Endothelial cell of umbilical vein (primary cell): ENCODE data around the gene CDC42. TPM values are rescaled to one million over a fixed set of nuclear protein-coding genes. Genes with fewer than 3 reads are reported as not detected.
A peak's percentile ranks its signal among the peaks of the same experiment; 100 is the strongest.

ENCODE experiments used
- BruUV-seq: library from RNA; stranded (reverse); fragments of 400-500 nt; replicated peaks from 2 replicates; lab custom pipeline; 2021; lab: Mats Ljungman, UMichigan
- CTCF ChIA-PET: fragments of 300-600, 350-600 bp; sonication (Branson Sonifier 250); formaldehyde crosslinking; loops from one replicate; lab custom pipeline; 2021; ENCODE audit warnings: antibody characterized with exemption, inconsistent platforms; lab: Charles Lee
- POLR2A ChIA-PET: fragments of 300-600, 350-600 bp; sonication (Branson Sonifier 250); formaldehyde crosslinking; loops from one replicate; lab custom pipeline; 2021; ENCODE audit warnings: antibody characterized with exemption, inconsistent platforms; lab: Charles Lee
- DNase-seq: peaks from one replicate; pipeline ENCODE4 v3.0.0-alpha.2; 2011; ENCODE audit warnings: low read depth, low spot score
- FAIRE-seq: peaks from 2 replicates; lab custom pipeline; 2011; peaks lifted over from hg19 to GRCh38; lab: Jason Lieb, UNC
- H2AFZ ChIP-seq: 2 replicates; pipeline ENCODE4 v1.6.0; 2012; ENCODE audit warnings: low read depth, low read length, control low read depth, inconsistent platforms
- H3K27ac ChIP-seq: 2 replicates; pipeline ENCODE4 v1.5.1; 2011; ENCODE audit warnings: low read depth, mild to moderate bottlenecking, control low read depth, low read length, moderate library complexity; ENCODE audit not compliant: insufficient read depth
- H3K27me3 ChIP-seq, 2 experiments: 2 replicates each; pipeline versions ENCODE4 v1.6.0 to v1.6.1; 2011; ENCODE audit warnings: low read length in 2 of 2, mixed read lengths in 1 of 2; ENCODE audit not compliant: control insufficient read depth in 2 of 2, insufficient read depth in 2 of 2
- H3K36me3 ChIP-seq, 2 experiments: 2 replicates in 1 of 2; 3 replicates in 1 of 2; pipeline ENCODE4 v1.5.1; 2011; ENCODE audit warnings: low read length in 2 of 2, mild to moderate bottlenecking in 1 of 2, moderate library complexity in 1 of 2; ENCODE audit not compliant: control insufficient read depth in 2 of 2, insufficient read depth in 2 of 2; ENCODE audit errors: extremely low read depth in 1 of 2
- H3K4me1 ChIP-seq: 3 replicates; pipeline ENCODE4 v1.5.1; 2011; ENCODE audit warnings: mild to moderate bottlenecking, low read length; ENCODE audit not compliant: control insufficient read depth, insufficient read depth; ENCODE audit errors: extremely low read depth
- H3K4me2 ChIP-seq: 2 replicates; pipeline ENCODE4 v1.6.1; 2011; ENCODE audit warnings: low read length, control low read depth, mixed read lengths; ENCODE audit not compliant: insufficient read depth
- H3K4me3 ChIP-seq, 3 experiments: fragments of 200-600 bp in 1 of 3; sonication (generic), shearing (Covaris generic) in 1 of 3; replicated peaks in 1 of 3; 2 replicates each; pipeline ENCODE4 v1.5.1; 2011 to 2016; ENCODE audit warnings: control low read depth in 3 of 3, low read length in 3 of 3, mild to moderate bottlenecking in 2 of 3, inconsistent platforms in 1 of 3, low read depth in 1 of 3, moderate library complexity in 1 of 3; ENCODE audit not compliant: insufficient read depth in 1 of 3
- H3K79me2 ChIP-seq: 2 replicates; pipeline ENCODE4 v1.6.0; 2012; ENCODE audit warnings: low read length, inconsistent platforms; ENCODE audit not compliant: control insufficient read depth, insufficient read depth
- H3K9ac ChIP-seq: replicated peaks from 2 replicates; pipeline ENCODE3; 2011; ENCODE audit warnings: low read length, control low read depth; ENCODE audit not compliant: insufficient read depth; ENCODE audit errors: extremely low read depth
- H3K9me1 ChIP-seq: replicated peaks from 3 replicates; pipeline ENCODE4 v1.6.0; 2011; ENCODE audit warnings: mild to moderate bottlenecking, low read length; ENCODE audit not compliant: control insufficient read depth, insufficient read depth; ENCODE audit errors: extremely low read depth
- H3K9me3 ChIP-seq: replicated peaks from 2 replicates; pipeline ENCODE4 v1.5.1; 2012; ENCODE audit warnings: low read length, inconsistent platforms; ENCODE audit not compliant: control insufficient read depth, insufficient read depth
- H4K20me1 ChIP-seq: replicated peaks from 2 replicates; pipeline ENCODE3; 2011; ENCODE audit warnings: mild to moderate bottlenecking, low read length; ENCODE audit not compliant: control insufficient read depth, insufficient read depth; ENCODE audit errors: extremely low read depth
- GATA2 ChIP-seq: IDR thresholded peaks from 2 replicates; pipeline ENCODE4 v1.7.0; 2011; ENCODE audit warnings: low read depth, mild to moderate bottlenecking, moderate library complexity, mixed read lengths, low read length; ENCODE audit not compliant: insufficient read length, insufficient read depth
- JUN ChIP-seq: IDR thresholded peaks from 2 replicates; pipeline ENCODE4 v1.6.1; 2011; ENCODE audit warnings: borderline replicate concordance, low read depth; ENCODE audit not compliant: insufficient read length, insufficient read depth
- MYC ChIP-seq: IDR thresholded peaks from one replicate; pipeline ENCODE4 v1.6.1; 2011; ENCODE audit warnings: mild to moderate bottlenecking, low read depth, low read length
- POLR2AphosphoS5 ChIP-seq: IDR thresholded peaks from 2 replicates; pipeline ENCODE4 v1.6.1; 2012; ENCODE audit warnings: low read depth, mild to moderate bottlenecking, control low read depth, low read length, moderate library complexity; ENCODE audit not compliant: insufficient read depth
- dilution Hi-C: fragments of 300-500 bp; cut with MboI; formaldehyde crosslinking; loops from one replicate; pipeline ENCODE4 v1.15.0; 2019; ENCODE audit warnings: low sequenced_read_pairs; ENCODE audit not compliant: extremely low pct_ligation_motif_present
- intact Hi-C: fragments of 100-400 bp; cut with micrococcal nuclease; formaldehyde crosslinking; loops from one replicate; pipeline ENCODE4 v1.10.0; 2022
- polyA plus RNA-seq, 4 experiments: library from polyadenylated mRNA; depleted of rRNA in 3 of 4; stranded (reverse) in 3 of 4; unstranded in 1 of 4; fragments of >200 nt; gene quantifications; 2 replicates each; pipeline versions ENCODE4 v1.2.1 to v1.2.3, GENCODE V29; 2011 to 2012; ENCODE audit warnings: missing spikeins in 1 of 4
- total RNA-seq: library from RNA; stranded (reverse); gene quantifications from 2 replicates; pipeline ENCODE4 v1.2.3, GENCODE V29; 2021
- TF ChIP-seq, protein P1 (sequence below), 2 donors: IDR thresholded peaks; 1 replicate in 1 of 2; 2 replicates in 1 of 2; pipeline ENCODE4 v1.5.1; 2011; ENCODE audit warnings: low read length in 2 of 2, mild to moderate bottlenecking in 2 of 2, moderate library complexity in 2 of 2, control low read depth in 1 of 2, inconsistent platforms in 1 of 2, low read depth in 1 of 2; ENCODE audit not compliant: insufficient read depth in 1 of 2; ENCODE audit errors: extremely low read depth in 1 of 2
- TF ChIP-seq, protein P2 (sequence below): IDR thresholded peaks from 2 replicates; pipeline ENCODE4 v1.6.1; 2011; ENCODE audit not compliant: insufficient read depth, insufficient read length

CDC42 gene
- total and polyA plus RNA-seq, 2 donors (not counting 3 experiments of a cell fraction or from before 2014, with no cell fraction given): 199 to 381 TPM

DNA sequence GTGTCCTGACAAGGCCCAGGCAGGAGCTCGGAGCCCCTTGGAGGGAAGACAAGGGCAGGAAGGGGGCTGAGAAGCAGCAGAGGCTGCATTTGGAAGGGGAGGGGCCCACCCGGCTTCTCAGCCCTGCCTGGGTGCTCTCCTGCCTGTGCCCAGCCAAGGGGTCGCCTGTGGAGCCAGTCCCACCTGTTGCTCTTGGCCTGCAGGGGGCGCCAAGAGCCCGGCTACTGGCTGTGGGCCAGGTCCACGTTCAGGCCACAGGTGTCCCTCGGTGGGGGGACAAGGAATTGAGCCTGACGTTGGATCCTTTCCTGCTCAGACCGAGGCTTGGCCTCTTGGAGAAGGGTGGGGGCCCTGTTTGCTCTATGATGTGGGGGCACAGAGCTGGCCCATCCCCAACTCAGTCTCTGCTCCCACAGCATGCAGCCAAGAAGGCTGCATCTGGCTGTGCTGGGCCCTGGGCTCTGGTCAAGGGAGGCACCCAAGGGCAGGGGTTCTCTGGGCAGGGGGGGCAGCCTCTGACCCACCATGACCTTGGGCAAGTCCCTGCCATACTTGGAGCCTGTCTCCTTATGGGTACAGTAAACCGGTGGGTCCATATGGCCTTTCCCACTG, 79.5 kb downstream of the CDC42 start:
- no peaks in the 10 kb centered on the region for H4K20me1 ChIP-seq
- H3K4me1 ChIP-seq: peaks cover 13% of the 10 kb centered on the region
- H3K79me2 ChIP-seq: no peaks in the 10 kb centered on the region
- dilution Hi-C loops (no loop called here), intact Hi-C loops (loop anchor here (1.0 to 2.0 kb wide), 3 partner anchors 27 to 284 kb away; no protein-coding TSS in a partner anchor)
- H3K9ac ChIP-seq: no peak overlapping the region
- H3K27me3 ChIP-seq: no peaks in the 10 kb centered on the region
- no peaks in the 10 kb centered on the region for H3K9me3 ChIP-seq
- H2AFZ ChIP-seq: no peak overlapping the region
- ChIA-PET POLR2A (no interaction called here), CTCF (interaction anchor here (0.8 to 5.2 kb wide), 22 partner anchors 9 to 509 kb away, joined by 3 to 54 read pairs (median 4); partner anchors contain the start of gene WNT4)
- DNase-seq: peak; percentile 37
- H3K4me2 ChIP-seq: no peak overlapping the region
- H3K9me1 ChIP-seq: no peaks in the 10 kb centered on the region
- no peaks in the 10 kb centered on the region for H3K36me3 ChIP-seq
- TF ChIP-seq, protein P1, sequence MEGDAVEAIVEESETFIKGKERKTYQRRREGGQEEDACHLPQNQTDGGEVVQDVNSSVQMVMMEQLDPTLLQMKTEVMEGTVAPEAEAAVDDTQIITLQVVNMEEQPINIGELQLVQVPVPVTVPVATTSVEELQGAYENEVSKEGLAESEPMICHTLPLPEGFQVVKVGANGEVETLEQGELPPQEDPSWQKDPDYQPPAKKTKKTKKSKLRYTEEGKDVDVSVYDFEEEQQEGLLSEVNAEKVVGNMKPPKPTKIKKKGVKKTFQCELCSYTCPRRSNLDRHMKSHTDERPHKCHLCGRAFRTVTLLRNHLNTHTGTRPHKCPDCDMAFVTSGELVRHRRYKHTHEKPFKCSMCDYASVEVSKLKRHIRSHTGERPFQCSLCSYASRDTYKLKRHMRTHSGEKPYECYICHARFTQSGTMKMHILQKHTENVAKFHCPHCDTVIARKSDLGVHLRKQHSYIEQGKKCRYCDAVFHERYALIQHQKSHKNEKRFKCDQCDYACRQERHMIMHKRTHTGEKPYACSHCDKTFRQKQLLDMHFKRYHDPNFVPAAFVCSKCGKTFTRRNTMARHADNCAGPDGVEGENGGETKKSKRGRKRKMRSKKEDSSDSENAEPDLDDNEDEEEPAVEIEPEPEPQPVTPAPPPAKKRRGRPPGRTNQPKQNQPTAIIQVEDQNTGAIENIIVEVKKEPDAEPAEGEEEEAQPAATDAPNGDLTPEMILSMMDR (IDR thresholded peaks at IDR 0.05; ENCODE audit: extremely low read depth in 1 of 2, insufficient read depth in 1 of 2, low read depth in 1 of 2, low read length in 2 of 2): peak; percentile 87 to 94
- TF ChIP-seq GATA2: no peak
- BruUV-seq: no TSS peak
- no peak overlapping the region for H3K27ac ChIP-seq
- H3K4me3 ChIP-seq: no peak overlapping the region
- no peak for FAIRE-seq

DNA sequence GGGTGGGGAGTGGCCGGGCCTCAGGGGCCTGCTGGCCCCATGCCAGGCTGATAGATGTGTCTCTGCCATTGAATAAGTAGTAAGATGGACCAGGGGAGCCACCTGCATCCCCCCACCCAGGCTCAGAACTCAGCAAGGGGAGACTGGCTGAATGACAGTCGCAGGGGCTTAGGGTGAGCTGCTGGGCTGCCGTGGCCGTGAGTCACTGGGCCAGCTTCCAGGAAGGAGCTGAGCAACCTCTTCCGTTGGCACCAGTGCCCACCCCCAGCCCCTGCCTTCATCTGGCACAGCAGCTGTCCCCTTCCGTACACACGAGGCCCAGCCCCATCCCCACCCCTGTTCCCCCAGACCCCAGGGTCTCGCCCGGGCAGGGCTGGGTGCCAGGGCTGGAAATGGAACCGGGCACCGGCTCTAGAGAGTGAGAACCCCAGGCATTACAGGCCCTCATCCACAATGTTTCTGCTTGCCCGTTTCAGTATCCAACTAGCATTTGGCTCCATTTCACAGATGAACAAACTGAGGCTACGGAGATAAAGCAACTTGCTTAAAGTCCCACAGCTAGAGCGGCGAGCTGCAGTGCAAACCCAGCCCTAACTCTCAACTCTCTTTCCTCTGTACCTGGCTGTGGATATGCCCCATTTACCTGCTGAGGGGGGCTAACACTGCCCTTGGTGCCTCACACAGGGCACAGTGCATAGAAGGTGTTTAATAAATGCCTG, 80.2 kb downstream of the CDC42 start:
- Histone ChIP-seq H4K20me1 (no peaks in the 10 kb centered on the region), H3K4me2 (no peak overlapping the region), H3K9me1 (no peaks in the 10 kb centered on the region), H2AFZ (no peak overlapping the region), H3K27me3 (peaks cover 0 to 2% of the 10 kb centered on the region in 2 experiments), H3K27ac (no peak overlapping the region), H3K79me2 (no peaks in the 10 kb centered on the region), H3K36me3 (no peaks in the 10 kb centered on the region), H3K4me3 (no peak overlapping the region), H3K9ac (no peak overlapping the region), H3K9me3 (no peaks in the 10 kb centered on the region), H3K4me1 (peaks cover 13% of the 10 kb centered on the region)
- BruUV-seq: no TSS peak
- peak; percentile 71 for TF ChIP-seq POLR2AphosphoS5
- TF ChIP-seq, protein P2, sequence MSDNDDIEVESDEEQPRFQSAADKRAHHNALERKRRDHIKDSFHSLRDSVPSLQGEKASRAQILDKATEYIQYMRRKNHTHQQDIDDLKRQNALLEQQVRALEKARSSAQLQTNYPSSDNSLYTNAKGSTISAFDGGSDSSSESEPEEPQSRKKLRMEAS: no peak
- TF ChIP-seq MYC: no peak
- peak; percentile 37 for TF ChIP-seq JUN
- POLR2A ChIA-PET: no interaction called here
- CTCF ChIA-PET: interaction anchor here (0.8 to 5.2 kb wide), 20 partner anchors 9 to 509 kb away, joined by 3 to 54 read pairs (median 4); partner anchors contain the start of gene WNT4
- intact Hi-C loops (loop anchor here (1.0 to 2.0 kb wide), 3 partner anchors 27 to 284 kb away; no protein-coding TSS in a partner anchor), dilution Hi-C loops (no loop called here)
- FAIRE-seq (peak; percentile 94), DNase-seq (peak; percentile 74)
